HS-5 (cell line): ENCODE measurements around the gene ARHGEF37.
"Not testable (repeated sequence)": the region's sequence is repeated elsewhere in the genome, so short reads cannot be mapped to it uniquely, and the experiment has no call there.

Experiments
- DNase-seq: peaks from one replicate; pipeline ENCODE4 v3.0.0-alpha.2; 2012; ENCODE audit warnings: low read depth

ARHGEF37 gene

GRCh38 chr5:149648464-149649393, 67.4 kb downstream of the ARHGEF37 start:
- DNase-seq: not testable (repeated sequence)

- DNase-seq: not testable (repeated sequence)
Measured at GRCh38 chr5:149649730-149650129, 68.4 kb downstream of the ARHGEF37 start.

GRCh38 chr5:149651686-149652085, 70.4 kb downstream of the ARHGEF37 start:
- DNase-seq: no peak

- no peak for DNase-seq
Measured at GRCh38 chr5:149652697-149653096, 71.4 kb downstream of the ARHGEF37 start.

GRCh38 chr5:149654231-149654630, 72.9 kb downstream of the ARHGEF37 start:
- DNase-seq: no peak

GRCh38 chr5:149654883-149655505, 73.7 kb downstream of the ARHGEF37 start:
- no peak for DNase-seq

GRCh38 chr5:149656576-149657182, 75.4 kb downstream of the ARHGEF37 start:
- DNase-seq: no peak

- no peak for DNase-seq
Measured at GRCh38 chr5:149657324-149657723, 76.0 kb downstream of the ARHGEF37 start.

GRCh38 chr5:149658299-149658698, 77.0 kb downstream of the ARHGEF37 start:
- no peak for DNase-seq

GRCh38 chr5:149664083-149664482, 82.8 kb downstream of the ARHGEF37 start:
- no peak for DNase-seq

GRCh38 chr5:149664666-149665415, 83.5 kb downstream of the ARHGEF37 start:
- no peak for DNase-seq

- no peak for DNase-seq
Measured at GRCh38 chr5:149665416-149666175, 84.3 kb downstream of the ARHGEF37 start.

GRCh38 chr5:149666212-149666852, 85.0 kb downstream of the ARHGEF37 start:
- DNase-seq: no peak

- DNase-seq: no peak
Measured at GRCh38 chr5:149667084-149667828, 86.0 kb downstream of the ARHGEF37 start.

- no peak for DNase-seq
Measured at GRCh38 chr5:149667829-149668330, 86.6 kb downstream of the ARHGEF37 start.

- not testable (repeated sequence) for DNase-seq
Measured at GRCh38 chr5:149669273-149669672, 88.0 kb downstream of the ARHGEF37 start.

GRCh38 chr5:149671544-149671943, 90.2 kb downstream of the ARHGEF37 start:
- DNase-seq: no peak

GRCh38 chr5:149672701-149673476, 91.6 kb downstream of the ARHGEF37 start:
- DNase-seq: no peak

GRCh38 chr5:149674686-149675085, 93.4 kb downstream of the ARHGEF37 start:
- no peak for DNase-seq
